ENCODE data around the gene TUB. TPM values are rescaled to one million over a fixed set of nuclear protein-coding genes. Genes with fewer than 3 reads are reported as not detected.

Gene TUB
- total RNA-seq, 1 donor from 2014 or later, result 0.60 TPM

GRCh38 chr11:8043756-8044155 lies 37.3 kb upstream of the TUB start:
- no peak for DNase-seq (ENCODE audit: low read depth in 2 of 2)

GRCh38 chr11:8045839-8046238 lies 35.2 kb upstream of the TUB start:
- DNase-seq (ENCODE audit: low read depth in 2 of 2), result no peak

GRCh38 chr11:8047382-8047781 lies 33.6 kb upstream of the TUB start:
- DNase-seq (ENCODE audit: low read depth in 2 of 2), result no peak

- DNase-seq (ENCODE audit: low read depth in 2 of 2), result no peak
Measured at GRCh38 chr11:8049084-8049483, 31.9 kb upstream of the TUB start.

- DNase-seq (ENCODE audit: low read depth in 2 of 2), result no peak
Measured at GRCh38 chr11:8055091-8055835, 25.7 kb upstream of the TUB start.

GRCh38 chr11:8055836-8056526 lies 25.0 kb upstream of the TUB start:
- no peak for DNase-seq (ENCODE audit: low read depth in 2 of 2)

GRCh38 chr11:8056810-8057463 lies 24.1 kb upstream of the TUB start:
- peak in 1 of 2 donors; percentile 56 for DNase-seq (ENCODE audit: low read depth in 2 of 2)

GRCh38 chr11:8058216-8058615 lies 22.8 kb upstream of the TUB start:
- DNase-seq (ENCODE audit: low read depth in 2 of 2), result no peak

GRCh38 chr11:8059030-8059429 lies 22.0 kb upstream of the TUB start:
- no peak for DNase-seq (ENCODE audit: low read depth in 2 of 2)

GRCh38 chr11:8059571-8060011 lies 21.4 kb upstream of the TUB start:
- DNase-seq (ENCODE audit: low read depth in 2 of 2), result no peak

- no peak for DNase-seq (ENCODE audit: low read depth in 2 of 2)
Measured at GRCh38 chr11:8060146-8060719, 20.8 kb upstream of the TUB start.

GRCh38 chr11:8060801-8061554 lies 20.0 kb upstream of the TUB start:
- DNase-seq (ENCODE audit: low read depth in 2 of 2), result no peak

- DNase-seq (ENCODE audit: low read depth in 2 of 2), result no peak
Measured at GRCh38 chr11:8061555-8062428, 19.2 kb upstream of the TUB start.

- DNase-seq (ENCODE audit: low read depth in 2 of 2), result no peak
Measured at GRCh38 chr11:8062781-8063257, 18.2 kb upstream of the TUB start.

GRCh38 chr11:8063324-8063723 lies 17.7 kb upstream of the TUB start:
- DNase-seq (ENCODE audit: low read depth in 2 of 2), result no peak

- DNase-seq (ENCODE audit: low read depth in 2 of 2), result no peak
Measured at GRCh38 chr11:8065031-8065430, 16.0 kb upstream of the TUB start.

- no peak for DNase-seq (ENCODE audit: low read depth in 2 of 2)
Measured at GRCh38 chr11:8066036-8066910, 14.7 kb upstream of the TUB start.

- no peak for DNase-seq (ENCODE audit: low read depth in 2 of 2)
Measured at GRCh38 chr11:8066911-8067455, 14.0 kb upstream of the TUB start.

GRCh38 chr11:8067567-8067928 lies 13.5 kb upstream of the TUB start:
- DNase-seq (ENCODE audit: low read depth in 2 of 2), result no peak

Data from lung microvascular endothelial cell (primary cell).